Stomach (tissue), 9 donors: ENCODE results near the gene CPED1. TPM values are rescaled to one million over a fixed set of nuclear protein-coding genes. Genes with fewer than 3 reads are reported as not detected.

Experiments
- DNase-seq, 2 donors: peaks; one replicate each; pipeline versions ENCODE4 v3.0.0 to v3.0.0-alpha.2; 2013 to 2019
- H3K27ac ChIP-seq, 5 donors: fragments of 200-600 bp in 4 of 5; sonication (generic) in 4 of 5; one replicate each; pipeline ENCODE4 v1.5.1; 2013 to 2019; ENCODE audit warnings: mild to moderate bottlenecking in 1 of 5, moderate library complexity in 1 of 5
- H3K27me3 ChIP-seq, 3 donors: fragments of 200-600 bp; sonication (generic); one replicate each; pipeline ENCODE4 v1.5.1; 2017 to 2019; ENCODE audit warnings: mixed run types in 1 of 3
- H3K36me3 ChIP-seq, 4 donors: fragments of 200-600 bp; sonication (generic); 1 replicate in 3 of 4; 2 replicates in 1 of 4; pipeline ENCODE4 v1.5.1; 2016 to 2019
- H3K4me1 ChIP-seq, 4 donors: fragments of 200-600 bp; sonication (generic); one replicate each; pipeline ENCODE4 v1.5.1; 2016 to 2019
- H3K4me3 ChIP-seq, 4 donors: fragments of 200-600 bp; sonication (generic) in 3 of 4; one replicate each; pipeline ENCODE4 v1.5.1; 2016 to 2019; ENCODE audit warnings: mild to moderate bottlenecking in 1 of 4
- H3K9me3 ChIP-seq, 4 donors: fragments of 200-600 bp; sonication (generic); one replicate each; pipeline ENCODE4 v1.5.1; 2016 to 2019
- EP300 ChIP-seq: sonication (generic); formaldehyde crosslinking; IDR thresholded peaks from one replicate; pipeline ENCODE4 v1.6.1; 2017; ENCODE audit warnings: antibody characterized with exemption
- POLR2A ChIP-seq, 4 donors: fragments of 450-650 bp; IDR thresholded peaks; one replicate each; pipeline ENCODE4 v1.6.1; 2016; ENCODE audit warnings: antibody characterized with exemption in 4 of 4, control low read depth in 2 of 4, mild to moderate bottlenecking in 1 of 4, moderate library complexity in 1 of 4
- POLR2AphosphoS5 ChIP-seq, 3 donors: sonication (generic); formaldehyde crosslinking; IDR thresholded peaks; one replicate each; pipeline ENCODE4 v1.6.1; 2016; ENCODE audit warnings: antibody characterized with exemption in 3 of 3
- WGBS, 5 donors: extraction: QIAGEN DNeasy Blood & Tissue Kit in 3 of 5; methylation state at CpG; one replicate each; pipeline versions ENCODE4 v1.1.5 to v1.1.7; 2013 to 2018; 5-methylcytosine and 5-hydroxymethylcytosine counted together
- intact Hi-C: fragments of 100-400 bp; cut with DNase I; formaldehyde crosslinking; loops from one replicate; pipeline ENCODE4 v1.15.1; 2023; ENCODE audit warnings: low total_unique reads
- polyA plus RNA-seq, 3 donors: library from polyadenylated mRNA; stranded (reverse); fragments of 200-250 nt; gene quantifications; one replicate each; pipeline ENCODE4 v1.2.3, GENCODE V29; 2013
- total RNA-seq, 5 donors: library from RNA; depleted of rRNA; stranded (reverse); fragments of >200 nt; gene quantifications; one replicate each; pipeline versions ENCODE4 v1.1.0 to v1.2.3, GENCODE V29; 2014 to 2016
- TF ChIP-seq, protein P1 (sequence below), 7 experiments: fragments of 450-650 bp in 4 of 7; fragments of 200-600 bp in 3 of 7; sonication (generic) in 3 of 7; IDR thresholded peaks; one replicate each; pipeline ENCODE4 v1.5.1; 2016 to 2019; ENCODE audit warnings: antibody characterized with exemption in 7 of 7, control low read depth in 2 of 7, mild to moderate bottlenecking in 1 of 7
- donor health status: healthy with polysubstance abuse.
- donor health status: Bipolar disorder and iron deficiency.
- donor health status: healthy.

Gene CPED1
- total and polyA plus RNA-seq, 8 donors = 3.0 to 58.7 (median 15.9) TPM

DNA sequence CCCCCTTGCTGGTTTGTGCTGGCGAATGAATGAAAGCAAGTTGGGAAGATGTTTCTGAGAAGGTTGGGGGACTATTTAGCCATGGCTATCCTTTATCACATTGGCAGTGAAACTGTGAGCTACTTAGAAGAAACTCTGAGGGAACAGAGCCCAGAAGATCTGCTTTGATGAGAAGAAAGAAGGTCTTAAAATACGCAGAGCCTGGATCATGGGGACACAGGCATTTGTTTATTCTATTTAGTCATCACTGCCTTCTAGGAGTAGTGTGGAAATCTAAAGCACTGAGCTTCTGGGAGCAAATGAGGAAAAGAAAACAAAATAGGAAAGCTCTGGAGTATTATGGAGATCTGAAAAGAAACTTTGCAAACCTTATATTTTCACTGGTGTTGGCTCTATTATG lies 28.5 kb downstream of the CPED1 start:
- TF ChIP-seq, protein P1, sequence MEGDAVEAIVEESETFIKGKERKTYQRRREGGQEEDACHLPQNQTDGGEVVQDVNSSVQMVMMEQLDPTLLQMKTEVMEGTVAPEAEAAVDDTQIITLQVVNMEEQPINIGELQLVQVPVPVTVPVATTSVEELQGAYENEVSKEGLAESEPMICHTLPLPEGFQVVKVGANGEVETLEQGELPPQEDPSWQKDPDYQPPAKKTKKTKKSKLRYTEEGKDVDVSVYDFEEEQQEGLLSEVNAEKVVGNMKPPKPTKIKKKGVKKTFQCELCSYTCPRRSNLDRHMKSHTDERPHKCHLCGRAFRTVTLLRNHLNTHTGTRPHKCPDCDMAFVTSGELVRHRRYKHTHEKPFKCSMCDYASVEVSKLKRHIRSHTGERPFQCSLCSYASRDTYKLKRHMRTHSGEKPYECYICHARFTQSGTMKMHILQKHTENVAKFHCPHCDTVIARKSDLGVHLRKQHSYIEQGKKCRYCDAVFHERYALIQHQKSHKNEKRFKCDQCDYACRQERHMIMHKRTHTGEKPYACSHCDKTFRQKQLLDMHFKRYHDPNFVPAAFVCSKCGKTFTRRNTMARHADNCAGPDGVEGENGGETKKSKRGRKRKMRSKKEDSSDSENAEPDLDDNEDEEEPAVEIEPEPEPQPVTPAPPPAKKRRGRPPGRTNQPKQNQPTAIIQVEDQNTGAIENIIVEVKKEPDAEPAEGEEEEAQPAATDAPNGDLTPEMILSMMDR (IDR thresholded peaks at IDR 0.05) = no peak
- TF ChIP-seq POLR2AphosphoS5 (IDR thresholded peaks at IDR 0.05) = peak in 2 of 3 donors; percentile 35 to 53
- Histone ChIP-seq H3K27ac (peak overlapping the region in 4 of 5 donors; percentile 41 to 72 (median 56)), H3K27me3 (no peaks in the 10 kb centered on the region), H3K9me3 (no peaks in the 10 kb centered on the region), H3K4me3 (no peak overlapping the region), H3K4me1 (peaks cover 0 to 45% (median 14%) of the 10 kb centered on the region in 4 donors), H3K36me3 (no peaks in the 10 kb centered on the region)
- DNase-seq = no peak
- 61 to 78% (median 65%) methylated on average over 2 of the region's 2 CpGs for WGBS, 5 donors
- intact Hi-C loops = no loop called here

DNA sequence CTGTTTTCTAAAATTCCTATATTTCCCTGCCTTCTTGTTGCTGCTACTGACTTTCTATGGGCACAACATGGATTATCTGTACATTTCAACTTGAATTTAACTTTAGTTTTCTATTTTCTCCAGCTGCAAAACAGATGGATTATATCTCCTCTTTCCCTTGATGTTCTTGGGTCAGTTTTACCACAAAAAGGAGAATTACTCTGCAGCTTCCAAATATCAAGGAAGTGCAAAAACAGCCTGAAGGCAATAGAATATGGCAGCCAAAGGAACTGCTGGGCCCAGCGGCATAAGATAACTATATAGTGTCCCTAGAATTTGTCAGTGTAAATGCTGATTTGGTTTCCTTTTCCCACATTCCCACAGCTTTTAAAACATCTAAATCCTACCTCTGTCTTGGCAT lies 29.1 kb downstream of the CPED1 start:
- TF ChIP-seq POLR2A (IDR thresholded peaks at IDR 0.05) = no peak
- TF ChIP-seq POLR2AphosphoS5 (IDR thresholded peaks at IDR 0.05) = no peak
- TF ChIP-seq, protein P1 (IDR thresholded peaks at IDR 0.05) = no peak
- TF ChIP-seq EP300 = no peak
- Histone ChIP-seq H3K36me3 (no peaks in the 10 kb centered on the region), H3K27me3 (no peaks in the 10 kb centered on the region), H3K4me1 (peaks cover 0 to 39% (median 11%) of the 10 kb centered on the region in 4 donors), H3K9me3 (no peaks in the 10 kb centered on the region), H3K4me3 (no peak overlapping the region), H3K27ac (peak overlapping the region in 3 of 5 donors; percentile 17 to 72 (median 66))
- intact Hi-C loops = no loop called here
- DNase-seq = no peak
- WGBS, 5 donors = 75 to 89% (median 79%) methylated on average over 1 of the region's 1 CpG

DNA sequence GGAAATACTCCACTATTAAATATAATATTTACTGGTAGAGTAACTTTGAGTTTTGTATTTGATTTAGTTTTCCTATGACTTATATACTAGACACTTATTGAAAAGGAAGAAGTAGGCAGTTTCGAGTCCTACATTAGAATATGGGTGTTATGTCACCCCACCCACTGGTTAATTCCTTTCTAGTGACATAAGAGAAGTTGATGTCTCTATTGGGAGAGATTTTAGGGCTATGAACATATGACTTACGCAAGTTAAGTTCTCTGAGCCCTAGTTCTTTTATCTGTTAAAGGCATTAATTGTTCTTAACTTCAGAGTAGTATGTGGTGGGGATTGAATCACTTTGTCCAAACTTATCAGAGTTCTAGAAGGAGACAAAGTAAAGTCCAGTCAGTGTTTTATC lies 30.5 kb downstream of the CPED1 start:
- Histone ChIP-seq H3K4me1 (peaks cover 0 to 44% (median 14%) of the 10 kb centered on the region in 4 donors), H3K27me3 (no peaks in the 10 kb centered on the region), H3K27ac (peak overlapping the region in 2 of 5 donors; percentile 11 to 72), H3K4me3 (no peak overlapping the region), H3K9me3 (no peaks in the 10 kb centered on the region), H3K36me3 (no peaks in the 10 kb centered on the region)
- TF ChIP-seq, protein P1 (IDR thresholded peaks at IDR 0.05) = no peak
- no peak for TF ChIP-seq POLR2A (IDR thresholded peaks at IDR 0.05)
- DNase-seq = no peak
- WGBS, 5 donors = 65 to 84% (median 80%) methylated on average over 2 of the region's 2 CpGs
- intact Hi-C loops = no loop called here

DNA sequence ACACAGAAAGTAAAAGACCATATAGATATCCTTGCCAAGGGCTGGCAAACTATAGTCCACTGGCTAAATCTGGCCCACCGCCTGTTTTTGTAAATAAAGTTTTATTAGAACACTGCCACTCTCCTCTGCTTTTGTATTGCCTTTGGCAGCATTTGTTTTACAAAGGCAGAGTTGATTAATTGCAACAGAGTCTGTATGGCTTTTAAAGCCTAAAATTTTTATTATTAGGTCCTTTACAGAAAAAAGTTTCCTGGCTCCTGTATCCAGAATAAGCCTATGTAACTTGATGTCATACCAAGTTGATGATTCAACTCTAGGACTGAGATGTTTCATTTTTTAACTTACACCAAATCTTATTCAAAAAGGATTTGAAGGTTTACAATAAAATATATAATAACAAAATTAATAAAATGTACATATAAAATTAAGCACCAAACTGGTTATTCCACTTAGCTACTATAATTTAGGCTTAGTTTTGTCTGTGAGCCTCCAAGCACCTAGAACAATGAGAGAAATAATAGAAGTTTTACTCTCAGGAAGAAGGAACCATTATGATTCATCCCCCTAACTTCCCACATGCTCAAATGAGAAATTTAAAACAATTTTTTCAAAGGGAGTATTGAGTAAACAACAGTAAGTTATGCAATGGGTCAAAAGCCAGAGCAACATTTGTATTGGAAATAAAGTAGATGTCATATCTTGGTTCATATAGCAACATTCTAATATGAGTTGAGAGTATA lies 31.9 kb downstream of the CPED1 start:
- no peak for TF ChIP-seq EP300
- TF ChIP-seq POLR2AphosphoS5 (IDR thresholded peaks at IDR 0.05) = no peak
- TF ChIP-seq, protein P1 (IDR thresholded peaks at IDR 0.05) = no peak
- no peak for TF ChIP-seq POLR2A (IDR thresholded peaks at IDR 0.05)
- Histone ChIP-seq H3K27me3 (no peaks in the 10 kb centered on the region), H3K4me1 (peaks cover 0 to 56% (median 17%) of the 10 kb centered on the region in 4 donors), H3K9me3 (no peaks in the 10 kb centered on the region), H3K36me3 (no peaks in the 10 kb centered on the region), H3K27ac (peak overlapping the region in 4 of 5 donors; percentile 14 to 72 (median 44)), H3K4me3 (no peak overlapping the region)
- no peak for DNase-seq
- WGBS, 5 donors = 91 to 99% (median 93%) methylated on average over 1 of the region's 1 CpG
- intact Hi-C loops = no loop called here
